Prostate gland (tissue), 2 donors: ENCODE results near the gene UTS2B. TPM values are rescaled to one million over a fixed set of nuclear protein-coding genes. Genes with fewer than 3 reads are reported as not detected.

Experiments
- DNase-seq: peaks from one replicate; pipeline ENCODE4 v3.0.0-alpha.2; 2019; ENCODE audit warnings: low spot score
- H3K27ac ChIP-seq, 2 donors: fragments of 200-600 bp; sonication (generic); 2 replicates each; pipeline ENCODE4 v1.5.1; 2017 to 2019
- H3K27me3 ChIP-seq: fragments of 200-600 bp; sonication (generic); replicated peaks from 2 replicates; pipeline ENCODE4 v1.5.1; 2019; ENCODE audit not compliant: insufficient read depth
- H3K36me3 ChIP-seq, 2 donors: fragments of 200-600 bp; sonication (generic); 1 replicate in 1 of 2; 2 replicates in 1 of 2; pipeline versions ENCODE4 v1.5.1 to v1.8.1; 2017 to 2019
- H3K4me1 ChIP-seq: fragments of 200-600 bp; sonication (generic); replicated peaks from 2 replicates; pipeline ENCODE4 v1.5.1; 2019
- H3K4me3 ChIP-seq, 2 donors: fragments of 200-600 bp; sonication (generic); 2 replicates each; pipeline ENCODE4 v1.5.1; 2017 to 2019
- H3K9me3 ChIP-seq: fragments of 200-600 bp; sonication (generic); 2 replicates; pipeline ENCODE4 v1.5.1; 2017
- POLR2A ChIP-seq: fragments of 450-650 bp; IDR thresholded peaks from one replicate; pipeline ENCODE4 v1.6.1; 2016; ENCODE audit warnings: antibody characterized with exemption, mild to moderate bottlenecking
- POLR2AphosphoS5 ChIP-seq: sonication (generic); formaldehyde crosslinking; IDR thresholded peaks from one replicate; pipeline ENCODE4 v1.6.1; 2017; ENCODE audit warnings: antibody characterized with exemption
- WGBS: methylation state at CpG from one replicate; pipeline ENCODE4 v1.1.5; 2018; 5-methylcytosine and 5-hydroxymethylcytosine counted together
- intact Hi-C: fragments of 100-400 bp; cut with DNase I; formaldehyde crosslinking; loops from one replicate; pipeline ENCODE4 v1.14.2; 2022
- total RNA-seq, 2 donors: library from RNA; depleted of rRNA; stranded (reverse); fragments of >200 nt; gene quantifications; one replicate each; pipeline ENCODE4 v1.1.0, GENCODE V29; 2016
- TF ChIP-seq, protein P1 (sequence below), 4 experiments: fragments of 200-600 bp in 2 of 4; fragments of 450-650 bp in 2 of 4; sonication (generic) in 2 of 4; IDR thresholded peaks; 1 replicate in 3 of 4; 2 replicates in 1 of 4; pipeline ENCODE4 v1.5.1; 2016 to 2019; ENCODE audit warnings: antibody characterized with exemption in 4 of 4, mild to moderate bottlenecking in 2 of 4, moderate library complexity in 2 of 4

The UTS2B gene
- total RNA-seq, 2 donors from 2014 or later, result 0.18 to 4.3 TPM

DNA sequence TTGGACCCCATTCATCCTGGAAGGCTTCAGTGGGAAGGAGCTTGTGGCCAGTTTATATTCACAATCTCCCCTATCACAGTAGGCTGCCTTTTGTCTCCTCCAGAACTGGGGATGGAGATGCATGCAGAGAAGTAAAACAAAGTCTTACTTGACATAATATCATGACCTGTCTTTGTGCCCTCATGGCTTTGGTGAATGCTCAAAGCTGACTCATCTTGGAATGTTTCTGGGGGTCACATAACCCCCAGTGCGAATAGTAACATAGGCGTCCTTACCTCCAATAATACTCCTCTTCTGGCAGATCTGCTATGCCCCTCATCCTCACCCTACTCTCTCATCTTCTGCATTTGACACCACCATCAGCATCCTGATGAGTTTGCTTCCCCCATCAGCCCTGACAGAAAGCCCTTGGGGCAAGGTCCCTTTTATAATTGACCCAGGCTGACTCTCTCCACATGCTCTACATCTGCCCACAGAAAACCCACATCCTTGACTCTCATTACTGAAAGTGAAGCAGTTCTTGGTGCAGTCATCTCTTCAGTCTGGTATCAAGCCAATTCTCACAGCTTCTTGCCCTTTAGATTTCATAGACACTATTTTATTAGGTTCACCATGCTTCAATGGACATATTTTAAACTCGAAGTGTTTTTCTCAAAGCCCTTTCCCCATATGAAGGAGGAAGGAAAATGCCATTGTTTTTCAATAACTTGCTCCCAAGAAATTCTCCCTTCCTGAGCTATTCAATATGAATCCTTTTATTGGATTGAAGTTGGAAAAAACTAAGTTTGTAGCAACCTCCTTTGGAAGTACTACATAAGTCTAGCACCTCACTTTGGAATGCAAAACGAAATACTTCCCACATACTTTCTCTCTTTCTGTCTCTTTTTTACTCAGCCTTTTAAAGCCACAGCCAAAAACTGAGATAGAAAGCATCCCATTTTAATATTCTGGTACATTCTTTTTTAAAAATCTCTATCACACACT, 94.7 kb downstream of the UTS2B start:
- intact Hi-C loops, result no loop called here
- Histone ChIP-seq H3K4me3 (no peak overlapping the region), H3K27ac (no peak overlapping the region), H3K9me3 (no peaks in the 10 kb centered on the region), H3K27me3 (no peaks in the 10 kb centered on the region), H3K4me1 (no peaks in the 10 kb centered on the region), H3K36me3 (no peaks in the 10 kb centered on the region)
- DNase-seq, result no peak
- WGBS, result 69% methylated on average over 4 of the region's 4 CpGs
- TF ChIP-seq POLR2A, result no peak
- TF ChIP-seq POLR2AphosphoS5, result no peak
- TF ChIP-seq, protein P1, sequence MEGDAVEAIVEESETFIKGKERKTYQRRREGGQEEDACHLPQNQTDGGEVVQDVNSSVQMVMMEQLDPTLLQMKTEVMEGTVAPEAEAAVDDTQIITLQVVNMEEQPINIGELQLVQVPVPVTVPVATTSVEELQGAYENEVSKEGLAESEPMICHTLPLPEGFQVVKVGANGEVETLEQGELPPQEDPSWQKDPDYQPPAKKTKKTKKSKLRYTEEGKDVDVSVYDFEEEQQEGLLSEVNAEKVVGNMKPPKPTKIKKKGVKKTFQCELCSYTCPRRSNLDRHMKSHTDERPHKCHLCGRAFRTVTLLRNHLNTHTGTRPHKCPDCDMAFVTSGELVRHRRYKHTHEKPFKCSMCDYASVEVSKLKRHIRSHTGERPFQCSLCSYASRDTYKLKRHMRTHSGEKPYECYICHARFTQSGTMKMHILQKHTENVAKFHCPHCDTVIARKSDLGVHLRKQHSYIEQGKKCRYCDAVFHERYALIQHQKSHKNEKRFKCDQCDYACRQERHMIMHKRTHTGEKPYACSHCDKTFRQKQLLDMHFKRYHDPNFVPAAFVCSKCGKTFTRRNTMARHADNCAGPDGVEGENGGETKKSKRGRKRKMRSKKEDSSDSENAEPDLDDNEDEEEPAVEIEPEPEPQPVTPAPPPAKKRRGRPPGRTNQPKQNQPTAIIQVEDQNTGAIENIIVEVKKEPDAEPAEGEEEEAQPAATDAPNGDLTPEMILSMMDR (IDR thresholded peaks at IDR 0.05), result no peak

- intact Hi-C loops, result no loop called here
- no peak for DNase-seq
Measured at GRCh38 chr3:191234216-191234615, 96.1 kb downstream of the UTS2B start.

DNA sequence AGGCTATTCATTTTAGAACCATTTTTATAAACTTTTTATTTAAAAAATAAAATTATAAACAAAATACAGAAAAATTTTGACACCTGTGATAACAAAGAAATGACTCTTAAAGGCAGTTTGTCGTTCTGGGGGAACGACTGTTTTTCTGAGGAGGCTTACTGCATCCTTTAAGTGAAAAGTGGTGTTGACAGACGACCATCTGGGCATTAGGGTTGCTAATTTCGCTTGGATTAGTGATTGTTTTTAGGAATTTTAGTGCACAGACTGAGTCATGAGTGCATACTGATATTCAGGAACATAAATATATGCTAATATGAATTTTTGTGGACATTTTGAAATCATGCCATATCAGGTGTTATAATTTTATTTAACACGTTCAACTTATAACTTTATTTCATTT, 102.8 kb downstream of the UTS2B start:
- Histone ChIP-seq H3K4me1 (no peaks in the 10 kb centered on the region), H3K27me3 (no peaks in the 10 kb centered on the region), H3K4me3 (no peak overlapping the region), H3K36me3 (no peaks in the 10 kb centered on the region), H3K9me3 (no peaks in the 10 kb centered on the region), H3K27ac (no peak overlapping the region)
- no peak for TF ChIP-seq POLR2AphosphoS5
- no peak for TF ChIP-seq POLR2A
- TF ChIP-seq, protein P1 (IDR thresholded peaks at IDR 0.05), result no peak
- WGBS, result 75% methylated on average over 5 of the region's 5 CpGs
- intact Hi-C loops, result no loop called here
- DNase-seq, result no peak

More at GRCh38 chr3:191234216-191234615, 96.1 kb downstream of the UTS2B start:
- no peaks in the 10 kb centered on the region for H3K27me3 ChIP-seq
- H3K4me1 ChIP-seq, result no peaks in the 10 kb centered on the region
- 95% methylated on average over 9 of the region's 9 CpGs for WGBS
- H3K4me3 ChIP-seq, result no peak overlapping the region
- TF ChIP-seq POLR2AphosphoS5, result no peak
- TF ChIP-seq POLR2A, result no peak
- TF ChIP-seq, protein P1 (IDR thresholded peaks at IDR 0.05), result no peak
- H3K36me3 ChIP-seq, result no peaks in the 10 kb centered on the region
- no peak overlapping the region for H3K27ac ChIP-seq
- H3K9me3 ChIP-seq, result no peaks in the 10 kb centered on the region

DNA sequence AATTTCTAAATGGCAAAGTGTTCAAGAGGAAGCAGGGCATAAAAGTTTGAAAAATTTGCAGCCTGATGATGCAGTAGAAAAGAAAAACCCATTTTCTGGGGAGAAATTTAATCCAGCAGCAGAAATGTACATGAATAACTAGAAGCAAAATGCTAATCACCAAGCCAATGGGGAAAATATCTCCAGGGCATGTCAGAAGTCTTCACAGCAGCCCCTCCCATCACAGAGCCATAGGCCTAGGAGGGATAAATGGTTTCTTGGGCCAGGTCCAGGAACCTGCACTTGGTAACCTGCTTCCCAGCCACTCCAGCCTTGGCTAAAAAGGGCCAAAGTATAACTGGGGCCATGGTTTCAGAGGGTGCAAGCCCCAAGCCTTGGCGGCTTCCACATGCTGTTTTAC, 108.7 kb downstream of the UTS2B start:
- Histone ChIP-seq H3K4me1 (no peaks in the 10 kb centered on the region), H3K27me3 (no peaks in the 10 kb centered on the region), H3K4me3 (no peak overlapping the region), H3K9me3 (no peaks in the 10 kb centered on the region), H3K36me3 (no peaks in the 10 kb centered on the region), H3K27ac (no peak overlapping the region)
- no peak for DNase-seq
- intact Hi-C loops, result no loop called here
- 100% methylated on average over 1 of the region's 1 CpG for WGBS
- TF ChIP-seq POLR2AphosphoS5, result no peak
- TF ChIP-seq, protein P1 (IDR thresholded peaks at IDR 0.05), result no peak
- no peak for TF ChIP-seq POLR2A

DNA sequence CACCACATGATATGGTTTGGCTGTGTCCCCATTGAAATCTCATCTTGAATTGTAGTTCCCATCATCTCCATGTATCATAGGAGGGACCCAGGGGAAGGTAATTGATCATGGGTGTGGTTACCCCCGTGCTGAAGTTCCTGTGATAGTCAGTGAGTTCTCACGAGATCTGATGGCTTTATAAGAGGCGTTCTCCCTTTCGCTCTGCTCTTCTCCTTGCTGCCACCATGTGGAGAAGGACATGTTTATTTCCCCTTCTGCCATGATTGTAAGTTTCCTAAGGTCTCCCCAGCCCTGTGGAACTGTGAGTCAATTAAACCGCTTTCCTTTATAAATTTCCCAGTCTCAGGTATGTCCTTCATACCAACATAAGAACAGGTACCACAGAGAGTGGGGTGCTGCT, 109.4 kb downstream of the UTS2B start:
- DNase-seq, result no peak
- intact Hi-C loops, result no loop called here
- H3K4me3 ChIP-seq, result no peak overlapping the region
- 81% methylated on average over 5 of the region's 5 CpGs for WGBS
- no peak overlapping the region for H3K27ac ChIP-seq
- no peaks in the 10 kb centered on the region for H3K4me1 ChIP-seq
- H3K27me3 ChIP-seq, result no peaks in the 10 kb centered on the region
- no peaks in the 10 kb centered on the region for H3K36me3 ChIP-seq
- H3K9me3 ChIP-seq, result no peaks in the 10 kb centered on the region
- TF ChIP-seq POLR2A, result no peak
- TF ChIP-seq, protein P1 (IDR thresholded peaks at IDR 0.05), result no peak
- TF ChIP-seq POLR2AphosphoS5, result no peak
